Iris pigment epithelial cell (primary cell): ENCODE results near the gene B4GALT4.
A peak's percentile ranks its signal among the peaks of the same experiment; 100 is the strongest.
"Not testable (repeated sequence)": the region's sequence is repeated elsewhere in the genome, so short reads cannot be mapped to it uniquely, and the experiment has no call there.

Source experiments
- DNase-seq: peaks from one replicate; pipeline ENCODE4 v3.0.0-alpha.2; 2011; ENCODE audit warnings: low read depth

The B4GALT4 gene, protein sequence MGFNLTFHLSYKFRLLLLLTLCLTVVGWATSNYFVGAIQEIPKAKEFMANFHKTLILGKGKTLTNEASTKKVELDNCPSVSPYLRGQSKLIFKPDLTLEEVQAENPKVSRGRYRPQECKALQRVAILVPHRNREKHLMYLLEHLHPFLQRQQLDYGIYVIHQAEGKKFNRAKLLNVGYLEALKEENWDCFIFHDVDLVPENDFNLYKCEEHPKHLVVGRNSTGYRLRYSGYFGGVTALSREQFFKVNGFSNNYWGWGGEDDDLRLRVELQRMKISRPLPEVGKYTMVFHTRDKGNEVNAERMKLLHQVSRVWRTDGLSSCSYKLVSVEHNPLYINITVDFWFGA

DNA sequence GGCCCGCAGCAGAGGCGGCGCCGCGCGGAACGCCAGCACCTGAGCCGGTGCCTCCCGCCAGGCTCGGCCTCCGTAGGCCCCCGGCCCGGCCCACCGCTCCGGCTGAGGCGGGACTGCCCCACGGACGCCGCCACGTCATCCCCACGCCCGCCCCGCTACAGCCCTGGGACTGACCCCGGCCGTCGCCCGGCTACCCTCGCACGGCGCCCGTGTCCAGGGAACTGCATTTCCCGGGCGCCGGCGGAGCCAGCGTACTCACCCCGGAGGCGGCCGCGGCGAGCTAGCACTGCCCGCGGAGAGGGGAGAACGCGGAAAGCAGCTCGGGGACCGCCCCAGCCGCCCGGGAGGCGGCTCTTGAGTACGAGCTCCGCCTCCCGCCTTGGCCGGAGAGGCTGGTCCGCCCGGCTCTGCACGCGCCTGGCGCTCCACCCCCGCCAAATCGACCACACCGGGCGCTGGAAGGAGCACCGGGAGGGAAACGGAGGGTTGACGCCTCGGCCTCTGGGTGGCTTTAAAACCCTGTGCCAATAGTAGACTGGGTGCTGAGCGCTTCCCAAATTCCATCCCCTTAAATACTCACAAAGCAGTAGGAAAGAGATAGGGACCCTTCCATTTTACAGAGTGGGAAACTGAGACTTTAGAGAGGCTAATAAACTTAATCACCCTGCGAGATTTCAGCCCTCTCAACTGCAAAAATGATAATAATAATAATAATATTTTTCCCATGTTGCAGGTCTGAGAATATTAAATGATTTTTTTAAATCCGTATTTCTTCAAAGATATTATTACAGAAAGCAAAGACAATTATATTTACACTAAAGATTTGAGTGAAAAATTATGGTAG, at the start of gene B4GALT4:
Gene B4GALT4, minus strand, starts transcription at position 288 of the 844 bp plus-strand sequence. CDS start 10,779 bp downstream, outside the sequence.
- DNase-seq: peak; percentile 89

DNA sequence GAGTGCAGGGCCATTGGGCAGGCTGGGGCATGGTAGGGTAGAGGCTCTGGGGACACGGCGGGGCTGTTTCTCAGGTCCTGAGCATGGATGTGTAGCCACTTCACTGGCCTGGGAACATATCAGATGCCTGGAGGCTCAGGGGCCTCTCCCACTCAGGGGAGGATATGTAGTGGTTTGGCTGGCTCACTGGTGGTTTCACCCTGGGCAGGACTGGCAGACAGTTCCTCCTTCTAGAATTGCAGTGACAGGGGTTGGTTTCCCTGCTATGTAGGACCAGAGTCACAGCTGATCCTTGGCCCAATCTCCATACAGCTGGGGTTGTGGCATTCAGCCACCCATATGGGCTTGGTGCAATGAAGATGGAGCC, 48.7 kb upstream of the B4GALT4 start:
- no peak for DNase-seq

DNA sequence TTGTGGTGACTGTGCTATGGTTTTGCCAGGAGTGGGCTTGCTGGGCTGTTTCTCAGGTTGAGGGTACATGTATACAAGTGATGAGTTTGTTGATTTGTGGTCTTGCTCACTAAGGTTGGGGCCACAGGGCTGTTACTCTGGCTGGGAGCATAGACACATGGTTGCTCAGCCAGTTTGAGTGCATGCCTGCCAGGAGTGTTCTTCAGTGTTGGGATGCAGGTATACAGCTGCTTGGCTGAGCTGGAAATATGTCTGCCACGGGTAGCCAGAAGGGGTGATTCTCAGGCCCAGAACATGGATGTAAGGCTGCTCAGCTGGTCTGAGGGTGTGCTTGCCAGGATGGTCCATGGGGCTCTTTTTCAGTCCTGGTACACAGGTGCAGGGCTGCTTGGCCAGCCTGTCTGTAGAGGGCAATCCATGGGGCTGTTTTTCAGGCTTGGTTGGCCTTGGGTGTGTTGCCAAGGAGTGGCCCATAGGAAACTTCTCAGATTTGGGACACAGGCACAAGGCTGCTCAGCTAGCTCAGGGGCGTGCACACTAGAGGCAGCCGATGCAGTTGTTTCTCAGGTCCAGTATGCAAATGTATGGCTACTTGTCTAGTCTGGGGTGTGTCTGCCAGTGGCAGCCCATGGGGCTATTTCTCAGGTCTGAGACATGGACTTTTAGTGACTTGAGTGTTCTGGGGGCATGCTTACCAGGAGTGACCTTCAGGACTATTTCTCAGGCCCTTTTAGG, 48.2 kb upstream of the B4GALT4 start:
- no peak for DNase-seq

DNA sequence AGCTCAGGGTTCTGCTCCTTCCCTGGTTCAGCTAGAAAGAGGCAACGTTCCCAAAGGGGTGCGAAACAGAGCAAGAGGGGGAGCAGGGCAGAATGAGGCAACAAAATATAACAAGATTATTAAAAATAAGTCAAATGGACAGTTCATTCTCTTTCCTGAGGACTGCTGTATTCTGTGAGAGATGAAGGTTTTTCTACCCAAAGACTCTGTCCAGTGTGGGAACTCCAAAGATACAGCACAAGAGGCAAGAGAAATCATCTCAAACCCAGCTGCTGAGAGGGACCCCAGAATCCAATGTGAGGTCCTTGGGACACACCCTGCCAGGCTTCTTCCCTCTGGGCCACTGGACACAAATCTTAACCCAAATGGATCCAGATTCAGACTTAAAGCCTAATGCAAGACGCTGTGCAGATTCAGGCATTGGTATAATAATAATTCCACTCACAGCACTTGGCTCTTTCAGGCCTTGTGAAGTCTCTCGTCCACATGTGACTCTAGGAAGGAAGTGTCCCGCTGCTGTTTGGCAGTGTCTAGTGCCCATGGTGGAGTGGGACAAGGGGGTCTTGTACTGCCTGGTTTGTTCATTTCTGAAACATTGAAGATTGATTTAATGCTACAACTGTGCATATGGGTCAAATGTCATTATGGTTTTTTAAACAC, 39.0 kb upstream of the B4GALT4 start:
- DNase-seq: no peak

DNA sequence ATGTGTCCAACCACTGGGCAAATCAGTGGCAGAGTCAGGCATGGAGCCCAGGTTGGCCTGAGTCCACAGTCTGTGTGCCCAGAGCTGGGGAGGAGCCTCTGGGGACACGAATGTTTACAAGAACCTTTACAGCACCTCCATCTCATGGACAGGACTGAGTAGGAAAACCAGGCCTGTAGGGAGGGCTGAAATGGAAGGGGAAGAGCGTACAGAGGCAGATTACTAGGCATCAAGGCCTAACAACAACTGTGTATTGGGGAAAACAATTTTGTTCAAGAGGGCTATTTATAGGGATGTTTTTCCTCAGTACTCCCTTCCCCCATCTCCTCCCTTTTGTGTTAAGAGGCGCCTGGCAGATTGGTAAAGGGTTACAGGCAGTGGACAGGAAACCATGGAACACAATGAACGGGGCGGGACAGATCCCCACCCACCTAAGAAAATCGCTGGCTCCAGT, 38.5 kb upstream of the B4GALT4 start:
- no peak for DNase-seq

GRCh38 chr3:119276680-119277079, 36.0 kb upstream of the B4GALT4 start:
- no peak for DNase-seq

GRCh38 chr3:119270212-119270611, 29.5 kb upstream of the B4GALT4 start:
- not testable (repeated sequence) for DNase-seq

- DNase-seq: no peak
Observed at GRCh38 chr3:119261055-119261454, 20.4 kb upstream of the B4GALT4 start.

GRCh38 chr3:119259821-119260220, 19.1 kb upstream of the B4GALT4 start:
- DNase-seq: no peak

- DNase-seq: no peak
Observed at GRCh38 chr3:119258915-119259314, 18.2 kb upstream of the B4GALT4 start.

GRCh38 chr3:119257654-119258410, 17.2 kb upstream of the B4GALT4 start:
- peak; percentile 52 for DNase-seq

- DNase-seq: no peak
Observed at GRCh38 chr3:119257111-119257510, 16.4 kb upstream of the B4GALT4 start.

- DNase-seq: no peak
Observed at GRCh38 chr3:119255214-119255613, 14.5 kb upstream of the B4GALT4 start.

DNA sequence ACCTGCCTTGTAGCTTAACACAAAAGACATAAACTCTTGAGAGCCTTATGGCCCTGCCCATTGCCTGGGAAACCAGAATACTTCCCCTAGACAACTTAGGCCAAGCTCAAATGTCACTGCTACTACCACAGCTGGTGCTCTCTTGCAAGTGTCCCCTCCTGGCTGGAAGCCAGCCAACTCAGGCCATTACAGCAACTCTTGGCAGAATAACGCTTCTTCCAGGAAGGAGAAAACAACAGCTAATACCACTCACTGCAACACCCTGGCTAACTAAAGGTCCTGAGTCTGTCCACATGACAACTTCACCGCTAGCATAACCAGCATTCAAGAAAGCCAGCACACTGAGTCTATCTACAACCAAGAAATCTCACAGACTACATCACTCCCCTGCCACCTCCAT, 5.1 kb upstream of the B4GALT4 start:
- no peak for DNase-seq

DNA sequence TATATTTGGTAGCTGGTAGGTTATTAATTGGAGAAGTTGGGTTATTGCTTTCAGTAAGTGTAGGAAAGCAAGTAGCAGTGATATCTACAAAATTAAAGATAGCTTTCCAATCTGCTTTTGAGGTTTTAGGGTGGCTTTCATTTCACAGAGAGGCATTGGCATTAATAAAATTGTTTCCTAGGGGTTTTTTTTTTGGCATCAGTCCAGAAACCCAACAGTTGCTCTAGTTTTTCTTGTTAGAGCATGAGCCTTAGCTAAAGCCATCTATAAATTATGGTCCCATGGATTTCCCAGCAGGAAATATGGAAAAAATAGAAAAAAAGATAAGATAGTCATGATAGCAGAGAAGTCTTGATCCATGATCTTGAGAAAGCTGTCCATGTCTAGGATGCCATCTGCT, 3.0 kb upstream of the B4GALT4 start:
- DNase-seq: no peak

GRCh38 chr3:119243058-119243529, 2.4 kb upstream of the B4GALT4 start:
- not testable (repeated sequence) for DNase-seq

DNA sequence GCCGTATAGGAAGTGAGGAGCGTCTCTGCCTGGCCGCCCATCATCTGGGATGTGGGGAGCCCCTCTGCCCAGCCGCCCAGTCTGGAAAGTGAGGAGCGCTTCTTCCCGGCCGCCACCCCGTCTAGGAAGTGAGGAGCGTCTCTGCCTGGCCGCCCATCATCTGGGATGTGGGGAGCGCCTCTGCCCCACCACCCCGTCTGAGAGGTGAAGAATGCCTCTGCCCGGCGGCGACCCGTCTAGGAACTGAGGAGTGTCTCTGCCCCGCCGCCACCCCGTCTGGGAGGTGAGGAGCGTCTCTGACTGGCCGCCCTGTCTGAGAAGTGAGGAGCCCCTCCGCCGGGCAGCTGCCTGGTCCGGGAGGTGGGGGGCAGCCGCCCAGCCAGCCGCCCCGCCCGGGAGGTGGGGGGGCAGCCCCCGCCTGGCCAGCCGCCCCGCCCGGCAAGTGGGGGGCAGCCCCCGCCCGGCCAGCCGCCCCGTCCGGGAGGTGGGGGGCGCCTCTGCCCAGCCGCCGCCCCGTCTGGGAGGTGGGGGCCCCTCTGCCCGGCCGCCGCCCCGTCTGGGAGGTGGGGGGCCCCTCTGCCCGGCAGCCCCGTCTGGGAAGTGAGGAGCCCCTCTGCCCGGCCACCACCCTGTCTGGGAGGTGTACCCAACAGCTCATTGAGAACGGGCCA, 1.8 kb upstream of the B4GALT4 start:
- not testable (repeated sequence) for DNase-seq

DNA sequence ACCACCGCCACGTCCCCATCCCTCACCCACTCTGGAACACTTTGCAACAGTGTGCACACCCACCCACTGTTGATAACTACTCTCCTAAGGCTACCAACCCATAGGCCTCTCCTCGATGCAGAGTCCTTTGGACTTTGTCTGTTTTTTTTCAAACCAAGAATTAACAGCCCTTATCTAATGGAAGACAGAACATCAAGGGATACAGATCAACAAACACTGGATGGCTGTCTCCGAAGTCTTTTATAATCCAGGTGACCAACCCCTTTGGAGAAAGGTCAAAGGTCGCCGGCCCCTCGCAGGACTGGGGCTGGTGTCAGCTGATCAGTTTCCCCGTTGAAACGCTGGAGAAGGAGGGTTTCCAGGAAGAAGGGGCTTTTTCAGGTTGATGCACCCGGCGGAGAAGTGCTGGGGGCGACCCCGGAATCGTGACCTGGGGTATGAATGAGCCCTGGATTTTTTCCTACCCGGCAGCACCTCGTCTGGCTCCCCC, 532 bp downstream of the B4GALT4 start:
- no peak for DNase-seq

DNA sequence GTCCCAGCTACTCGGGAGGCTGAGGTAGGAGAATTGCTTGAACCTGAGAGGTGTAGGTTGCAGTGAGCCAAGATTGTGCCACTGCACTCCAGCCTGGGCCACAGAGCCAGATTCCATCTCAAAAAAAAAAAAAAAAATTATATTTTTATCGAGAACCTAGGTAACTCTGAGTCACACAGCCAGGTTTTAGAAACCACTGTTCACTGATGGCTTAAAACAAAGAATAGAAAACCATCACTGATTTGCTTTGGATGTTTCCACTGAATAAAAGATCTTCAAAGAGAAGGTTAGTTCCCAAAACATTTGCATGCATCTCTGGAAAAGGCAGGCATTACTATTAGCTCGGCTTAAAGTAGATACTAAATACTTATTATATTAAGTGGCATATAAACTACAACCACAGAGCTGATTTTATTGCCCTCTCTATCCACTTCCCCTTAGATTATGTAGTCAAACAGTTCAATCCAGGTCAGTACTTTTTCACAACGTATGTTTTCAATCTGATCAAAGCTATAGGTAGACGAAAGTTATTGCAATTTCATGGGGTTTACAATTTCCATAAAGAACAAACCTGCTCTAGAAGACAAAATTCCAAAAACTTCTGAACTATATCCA, 1.4 kb downstream of the B4GALT4 start:
- no peak for DNase-seq

DNA sequence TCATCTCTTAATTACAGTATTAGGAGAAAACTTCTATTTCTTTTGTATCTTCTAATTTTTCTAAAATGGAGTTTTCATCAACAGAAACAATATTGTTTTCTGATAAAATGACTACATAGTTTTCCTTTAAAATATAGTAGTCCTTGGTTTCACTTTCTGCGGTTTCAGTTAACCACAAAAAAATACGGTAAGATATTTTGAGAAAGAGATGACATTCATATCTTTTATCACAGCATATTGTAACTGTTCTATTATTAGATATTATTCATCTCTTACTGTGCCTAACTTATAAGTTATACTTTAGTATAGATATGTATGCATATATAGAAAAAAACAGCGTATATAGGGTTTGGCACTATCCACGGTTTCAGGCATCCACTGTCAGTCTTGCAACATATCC, 2.3 kb downstream of the B4GALT4 start:
- DNase-seq: no peak
